K562 (cell line): Measurements from ENCODE around the gene CACNB1.
"Not testable (repeated sequence)": the region's sequence is repeated elsewhere in the genome, so short reads cannot be mapped to it uniquely, and the experiment has no call there.

Experiments used
- ATF3 ChIP-seq, 2 experiments: fragments of 450-650 bp in 1 of 2; sonication (generic) in 1 of 2; formaldehyde crosslinking in 1 of 2; IDR thresholded peaks in 1 of 2; conservative IDR thresholded peaks in 1 of 2; 2 replicates each; pipeline versions ENCODE4 v1.6.1 to v1.8.1; 2016 to 2023; ENCODE audit warnings: mild to moderate bottlenecking in 2 of 2, moderate library complexity in 2 of 2, inconsistent platforms in 1 of 2, missing genetic modification reagents in 1 of 2
- BRCA1 ChIP-seq, 2 experiments: fragments of 450-650 bp in 1 of 2; sonication (generic) in 1 of 2; formaldehyde crosslinking in 1 of 2; IDR thresholded peaks; 2 replicates each; pipeline versions ENCODE4 v1.5.0 to v1.6.1; 2017 to 2020; ENCODE audit warnings: mild to moderate bottlenecking in 1 of 2, missing genetic modification reagents in 1 of 2
- GABPA ChIP-seq: fragments of 200-800 bp; sonication (Bioruptor generic); conservative IDR thresholded peaks from 2 replicates; pipeline ENCODE4 v1.6.1; 2016; ENCODE audit warnings: low read depth, missing genetic modification characterization, missing compliant biosample characterization
- GTF2F1 ChIP-seq: IDR thresholded peaks from 2 replicates; pipeline ENCODE4 v1.6.1; 2011; ENCODE audit warnings: low read depth, low read length, improper control_type of control experiment
- HBP1 ChIP-seq: fragments of 450-650 bp; formaldehyde crosslinking; IDR thresholded peaks from 2 replicates; pipeline ENCODE4 v1.4.0; 2022; ENCODE audit warnings: missing genetic modification characterization
- KDM1A ChIP-seq, 2 experiments: fragments of 450-650 bp; IDR thresholded peaks; 2 replicates each; pipeline ENCODE4 v1.6.1; 2016; ENCODE audit warnings: mild to moderate bottlenecking in 2 of 2
- MTA2 ChIP-seq: fragments of 450-650 bp; IDR thresholded peaks from 2 replicates; pipeline ENCODE4 v1.6.1; 2016; ENCODE audit warnings: low read depth
- PBX2 ChIP-seq, 2 experiments: IDR thresholded peaks in 1 of 2; conservative IDR thresholded peaks in 1 of 2; 2 replicates each; pipeline ENCODE4 v1.6.1; 2016; ENCODE audit warnings: low read depth in 2 of 2, mild to moderate bottlenecking in 1 of 2, missing compliant biosample characterization in 1 of 2, missing genetic modification characterization in 1 of 2, moderate library complexity in 1 of 2
- PHF8 ChIP-seq: fragments of 200-600 bp; sonication (generic); IDR thresholded peaks from 2 replicates; pipeline ENCODE4 v1.6.1; 2012; ENCODE audit warnings: mixed run types, mild to moderate bottlenecking, inconsistent platforms, low read length, moderate library complexity, borderline replicate concordance
- POLR2A ChIP-seq: fragments of 450-650 bp; conservative IDR thresholded peaks from 2 replicates; pipeline ENCODE4 v1.6.1; 2016
- SRF ChIP-seq, 2 experiments: fragments of 250-450, 450-650 bp in 1 of 2; sonication (Bioruptor Pico) in 1 of 2; sonication (generic) in 1 of 2; formaldehyde crosslinking; IDR thresholded peaks; 2 replicates each; pipeline versions ENCODE4 v1.5.0 to v1.5.1; 2020 to 2022; ENCODE audit warnings: mild to moderate bottlenecking in 1 of 2, missing genetic modification reagents in 1 of 2
- ZBTB33 ChIP-seq: sonication (generic); formaldehyde crosslinking; IDR thresholded peaks from 2 replicates; pipeline ENCODE4 v1.8.1; 2023; ENCODE audit warnings: mild to moderate bottlenecking, missing genetic modification reagents
- ZBTB49 ChIP-seq: sonication (generic); formaldehyde crosslinking; IDR thresholded peaks from 2 replicates; pipeline ENCODE4 v1.8.0; 2022; ENCODE audit warnings: missing genetic modification reagents, mild to moderate bottlenecking, borderline replicate concordance

- TF ChIP-seq ATF3 (IDR thresholded peaks at IDR 0.05); ATF3 (CRISPR knock-in tag; conservative IDR thresholded peaks at IDR 0.05); BRCA1 (IDR thresholded peaks at IDR 0.05); BRCA1 (CRISPR knock-in tag; IDR thresholded peaks at IDR 0.05); SRF (CRISPR knock-in tag; IDR thresholded peaks at IDR 0.05); GTF2F1; GABPA; PHF8; MTA2; ZBTB49; HBP1 (CRISPR knock-in tag); PBX2 (CRISPR knock-in tag; IDR thresholded peaks at IDR 0.05; ENCODE audit: low read depth); PBX2 (tag; conservative IDR thresholded peaks at IDR 0.05; ENCODE audit: low read depth); POLR2A; ZBTB33: not testable (repeated sequence)
- TF ChIP-seq KDM1A (IDR thresholded peaks at IDR 0.05), result peak in 1 of 2 experiments; percentile 25; a peak in 1 of 4 replicates
Measured at GRCh38 chr17:39168503-39168902, 29.0 kb downstream of the CACNB1 start.
